ENCODE results near the gene RRM2.

GRCh38 chr2:10144771-10145518 is 22.4 kb downstream of the RRM2 start:
- TF ChIP-seq POLR2A (IDR thresholded peaks at IDR 0.05; ENCODE audit: low read depth, low read length) (no peak), CTCF (conservative IDR thresholded peaks at IDR 0.05; ENCODE audit: low read depth, low read length) (no peak), RAD21 (IDR thresholded peaks at IDR 0.05; ENCODE audit: low read length) (no peak), FOS (IDR thresholded peaks at IDR 0.05; ENCODE audit: low read depth, low read length) (no peak), ELK1 (IDR thresholded peaks at IDR 0.05; ENCODE audit: borderline replicate concordance, low read depth, low read length) (no peak), SMC3 (IDR thresholded peaks at IDR 0.05; ENCODE audit: low read depth, low read length) (no peak)
